Caki2 (cell line): ENCODE results near the gene IDE. TPM values are rescaled to one million over a fixed set of nuclear protein-coding genes. Genes with fewer than 3 reads are reported as not detected.
A peak's percentile ranks its signal among the peaks of the same experiment; 100 is the strongest.
"Not testable (repeated sequence)": the region's sequence is repeated elsewhere in the genome, so short reads cannot be mapped to it uniquely, and the experiment has no call there.

ENCODE experiments used
- DNase-seq: peaks from one replicate; pipeline ENCODE4 v3.0.0-alpha.2; 2015; ENCODE audit warnings: low read depth
- in situ Hi-C: cut with HindIII; loops from 2 replicates; pipeline ENCODE4 v1.10.0; 2016; ENCODE audit warnings: low sequenced_read_pairs, low pct_unique_long_range_greater_than_20kb, mixed read lengths
- total RNA-seq: library from RNA; depleted of rRNA; stranded (reverse); fragments of >200 nt; shearing (Covaris generic); gene quantifications from 2 replicates; pipeline ENCODE4 v1.2.3, GENCODE V29; 2014; ENCODE audit warnings: low replicate concordance

IDE gene
- total RNA-seq, 1 experiment from 2014 or later: 20.5 TPM

DNA sequence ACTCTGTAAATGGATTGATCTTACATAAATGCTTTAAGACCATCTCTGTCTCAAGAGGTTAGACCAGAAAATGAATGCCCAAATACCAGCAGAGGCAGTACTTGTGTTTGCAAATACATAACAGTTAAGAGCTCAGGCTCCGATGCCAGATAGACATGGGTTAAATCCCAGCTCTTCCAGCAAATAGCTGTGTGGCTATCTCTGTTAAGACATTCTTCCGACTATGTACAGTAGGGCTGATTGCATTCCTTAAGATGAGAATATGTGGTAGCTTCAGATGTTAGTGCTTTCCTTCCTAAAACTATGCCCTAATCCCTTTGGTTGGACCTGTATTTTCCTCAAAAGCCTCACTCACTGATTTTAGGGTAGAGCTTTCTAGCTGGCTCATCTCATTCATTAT lies 2.2 kb downstream of the IDE start:
- no peak for DNase-seq
- in situ Hi-C loops: no loop called here

DNA sequence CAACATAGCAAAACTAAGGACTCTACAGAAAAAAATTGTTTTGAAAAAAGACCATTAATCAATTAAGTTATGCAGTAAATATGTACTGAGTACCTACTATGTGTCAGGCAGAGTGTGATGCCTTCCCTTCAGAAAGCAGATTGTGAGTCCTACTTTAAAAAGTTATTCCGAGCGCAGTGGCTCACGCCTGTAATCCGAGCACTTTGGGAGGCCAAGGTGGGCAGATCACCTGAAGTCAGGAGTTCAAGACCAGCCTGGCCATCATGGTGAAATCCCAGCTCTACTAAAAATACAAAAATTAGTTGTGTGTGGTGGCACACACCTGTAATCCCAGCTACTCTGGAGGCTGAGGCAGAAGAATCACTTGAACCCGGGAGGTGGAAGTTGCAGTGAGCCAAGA lies 4.2 kb downstream of the IDE start:
- in situ Hi-C loops: not testable (repeated sequence)

DNA sequence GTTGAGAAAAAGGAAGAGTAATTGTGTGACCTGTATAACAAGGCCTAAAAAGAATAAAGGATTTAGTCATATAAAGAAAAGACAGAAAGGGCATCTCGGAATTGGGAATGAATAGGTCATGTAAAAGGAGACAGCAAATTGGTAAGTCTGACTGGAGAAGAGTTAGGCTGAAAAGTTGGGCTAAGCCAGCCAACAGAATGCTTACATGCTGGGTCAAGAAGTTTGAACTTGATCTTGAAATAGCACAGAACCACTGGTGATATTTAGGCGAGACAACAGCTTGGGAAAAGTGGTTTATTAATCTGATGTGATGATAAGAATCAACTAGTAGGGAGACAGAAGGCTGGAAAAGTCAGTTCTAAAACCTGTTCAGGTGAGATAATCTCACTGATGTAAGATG lies 4.8 kb downstream of the IDE start:
- in situ Hi-C loops: no loop called here

More for the DNA sequence above, 4.2 kb downstream of the IDE start:
- DNase-seq: not testable (repeated sequence)

DNA sequence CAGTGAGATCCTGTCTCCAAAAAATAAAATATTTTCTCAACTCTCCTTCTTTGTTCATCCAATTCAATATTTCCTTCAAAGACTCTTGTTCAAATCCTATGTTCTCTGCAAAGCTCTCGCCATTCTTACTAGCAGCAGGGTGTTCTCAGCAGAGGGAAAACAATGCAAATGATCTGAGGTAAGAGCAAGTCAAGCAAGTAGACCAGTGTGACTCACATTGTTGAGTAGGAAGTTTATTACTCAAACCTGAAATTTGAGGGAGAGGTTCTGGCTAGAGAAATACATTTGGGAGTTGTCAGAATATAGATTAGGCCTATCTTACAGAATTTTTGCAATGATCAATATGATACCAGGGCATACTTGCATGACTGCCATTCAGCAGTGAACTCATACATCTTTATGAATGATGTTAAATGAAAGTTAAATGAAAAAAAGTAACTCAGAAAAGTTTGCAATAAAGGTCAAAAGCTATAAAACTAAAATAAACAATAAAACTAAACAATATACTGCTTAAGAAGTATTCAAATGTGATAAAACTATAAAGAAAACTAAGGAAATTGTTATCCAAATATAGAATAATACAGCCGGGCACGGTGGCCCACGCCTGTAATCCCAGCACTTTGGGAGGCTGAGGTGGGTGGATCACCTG lies 5.8 kb downstream of the IDE start:
- peak; percentile 40 for DNase-seq
- in situ Hi-C loops: no loop called here

More for the DNA sequence above, 4.8 kb downstream of the IDE start:
- DNase-seq: no peak

DNA sequence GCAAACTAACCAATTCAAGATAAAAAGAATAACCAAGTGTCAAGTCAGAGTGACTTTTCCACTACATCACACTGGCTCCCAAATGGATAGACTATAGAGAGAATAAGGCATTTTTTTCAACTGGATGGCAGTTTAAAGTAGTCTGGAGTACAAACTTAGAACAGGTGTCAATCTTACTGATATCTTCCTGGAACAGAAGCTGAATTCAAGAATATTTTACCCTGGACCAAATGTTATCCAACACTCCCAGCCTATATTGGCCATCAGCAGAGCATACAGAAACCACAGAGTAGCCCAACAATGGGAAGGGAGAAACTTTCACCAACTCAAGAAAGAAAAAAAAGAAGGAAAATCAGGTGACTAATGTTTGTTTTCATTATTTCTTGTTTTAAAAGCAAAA lies 11.5 kb downstream of the IDE start:
- in situ Hi-C loops: no loop called here
- no peak for DNase-seq

DNA sequence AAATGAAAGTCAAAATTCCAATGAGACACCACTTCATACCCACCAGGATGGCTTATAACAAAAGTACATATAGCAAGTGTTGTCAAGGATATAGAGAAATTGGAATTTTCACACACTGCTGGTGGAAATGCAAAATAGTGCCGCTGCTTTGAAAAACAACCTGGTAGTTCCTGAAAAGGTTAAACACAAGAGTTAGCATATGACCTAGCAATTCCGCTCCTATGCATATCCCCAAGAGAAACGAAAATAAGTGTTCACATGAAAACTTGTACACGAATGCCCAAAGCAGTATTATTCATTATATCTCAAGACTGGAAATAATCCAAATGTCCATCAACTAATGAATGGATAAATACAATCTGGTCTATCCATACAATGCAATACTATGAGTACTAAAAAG lies 14.8 kb downstream of the IDE start:
- in situ Hi-C loops: no loop called here
- DNase-seq: no peak

DNA sequence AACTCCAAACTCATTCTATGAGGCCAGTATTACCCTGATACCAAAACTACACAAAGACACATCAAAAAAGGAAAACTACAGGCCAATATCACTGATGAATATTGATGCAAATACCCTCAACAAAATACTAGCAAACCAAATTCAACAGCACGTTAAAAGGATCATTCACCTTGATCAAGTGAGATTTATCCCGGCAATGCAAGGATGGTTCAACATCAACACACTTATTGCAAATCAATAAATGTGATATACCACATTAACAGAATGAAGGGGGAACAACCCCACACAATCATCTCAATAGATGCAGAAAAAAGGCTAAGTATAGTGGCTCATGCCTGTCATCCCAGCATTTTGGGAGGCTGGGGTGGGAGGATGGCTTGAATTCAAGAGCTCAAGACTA lies 19.9 kb downstream of the IDE start:
- no peak for DNase-seq
- in situ Hi-C loops: no loop called here

DNA sequence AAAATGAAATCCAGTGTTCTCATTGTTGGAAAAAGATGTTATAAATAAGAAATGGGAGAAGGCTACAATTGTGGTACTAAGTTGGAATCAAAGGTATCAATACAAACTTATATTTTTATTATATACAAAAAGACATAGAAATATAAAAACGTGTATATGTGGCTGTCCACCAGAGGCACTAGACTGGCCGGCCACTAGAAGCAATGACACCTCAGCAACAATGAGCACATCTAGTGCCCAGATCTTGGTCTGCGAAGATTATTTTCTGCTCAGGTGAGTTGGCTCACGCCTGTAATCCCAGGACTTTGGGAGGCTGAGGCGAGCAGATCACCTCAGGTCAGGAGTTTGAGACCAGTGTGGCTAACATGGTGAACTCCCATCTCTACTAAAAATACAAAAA lies 21.6 kb downstream of the IDE start:
- in situ Hi-C loops: no loop called here
- DNase-seq: no peak

DNA sequence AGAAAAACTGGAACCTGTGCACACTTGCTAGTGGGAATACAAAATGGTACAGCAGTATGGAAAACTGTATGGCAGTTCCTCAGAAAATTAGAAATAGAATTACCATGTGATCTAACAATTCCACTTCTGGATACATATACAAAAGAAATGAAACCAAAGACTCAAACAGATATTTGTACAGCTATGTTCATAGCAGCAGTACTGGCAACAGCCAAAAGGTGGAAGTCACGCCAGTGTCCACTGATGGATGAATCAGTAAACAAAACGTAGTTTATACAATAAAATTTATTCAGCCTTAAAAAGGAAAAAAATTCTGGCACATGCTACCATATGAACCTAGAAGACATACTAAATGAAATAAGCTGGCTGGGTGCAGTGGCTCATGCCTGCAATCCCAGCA lies 23.0 kb downstream of the IDE start:
- no peak for DNase-seq
- in situ Hi-C loops: no loop called here

DNA sequence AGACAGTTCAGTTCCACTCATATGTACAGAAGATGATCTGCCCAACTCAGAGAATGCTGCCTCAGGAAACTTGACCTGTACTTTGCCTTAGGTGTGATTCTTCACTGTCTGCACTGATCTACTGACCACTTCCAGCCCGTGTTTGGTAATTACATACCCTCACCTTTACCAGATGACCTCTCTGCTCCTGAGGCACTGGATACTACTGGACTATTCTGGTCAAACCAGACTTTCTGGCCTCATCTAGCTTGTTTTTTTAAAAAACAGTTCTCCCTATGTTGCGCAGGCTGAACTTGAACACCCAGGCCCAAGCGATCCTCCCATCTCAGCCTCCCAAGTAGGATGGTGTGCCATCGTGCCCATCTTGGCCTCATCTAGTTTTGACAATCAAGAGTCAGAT lies 26.2 kb downstream of the IDE start:
- DNase-seq: no peak
- in situ Hi-C loops: no loop called here

DNA sequence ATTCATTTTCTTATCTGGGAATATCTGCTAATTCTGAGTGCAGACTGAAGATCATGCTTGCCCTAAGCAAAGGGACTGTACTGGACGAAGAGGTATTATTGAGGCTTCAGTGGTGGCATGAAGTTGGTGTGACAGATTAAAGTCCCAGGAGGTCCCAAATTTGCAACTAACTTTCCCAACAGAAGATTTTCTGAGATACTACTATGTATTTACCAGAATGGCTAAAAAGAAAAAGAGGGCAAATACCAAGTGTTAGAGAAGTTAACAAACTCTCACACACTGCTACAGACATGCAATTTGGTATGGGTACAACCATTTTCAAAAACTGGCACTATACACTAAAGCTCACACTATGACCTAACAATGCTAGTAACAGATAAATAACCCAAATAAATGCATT lies 28.3 kb downstream of the IDE start:
- no peak for DNase-seq
- in situ Hi-C loops: no loop called here

DNA sequence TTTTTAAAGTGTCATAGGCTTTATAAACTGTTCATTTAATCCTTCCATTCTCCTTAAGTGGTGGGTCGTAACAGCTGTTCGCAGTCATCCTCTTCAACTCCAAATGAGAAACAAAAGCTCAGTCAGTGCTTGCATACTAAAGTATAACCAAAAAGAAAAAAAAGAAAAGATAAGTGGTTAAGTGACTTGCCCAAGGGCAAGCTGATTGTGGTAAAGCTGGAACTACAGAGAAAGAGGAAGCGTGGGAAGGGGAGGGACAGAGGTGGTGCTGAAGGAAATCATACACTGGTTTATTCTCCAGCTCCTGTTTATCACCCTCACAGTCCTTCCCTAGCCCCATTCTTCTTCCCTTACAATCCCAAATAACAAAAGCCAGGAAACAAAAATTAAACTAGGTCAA lies 29.6 kb downstream of the IDE start:
- in situ Hi-C loops: no loop called here
- no peak for DNase-seq

DNA sequence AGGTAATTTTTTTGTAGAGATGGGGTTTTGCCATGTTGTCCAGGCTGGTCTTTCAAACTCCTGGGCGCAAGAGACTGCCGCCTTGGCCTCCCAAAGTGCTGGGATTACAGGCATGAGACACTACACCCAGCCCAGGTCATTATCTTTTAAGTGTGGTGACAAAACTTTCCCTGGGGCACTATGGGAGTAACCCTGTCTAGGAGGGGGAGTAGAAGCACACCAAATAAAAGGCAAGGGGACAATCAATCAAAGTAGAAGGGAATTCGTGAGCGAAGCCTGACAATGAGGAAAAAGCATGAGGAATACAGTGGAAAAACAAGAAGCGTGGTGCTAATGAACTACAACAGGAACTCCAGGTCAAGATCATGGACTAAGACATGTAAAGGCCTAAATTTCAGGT lies 31.4 kb downstream of the IDE start:
- in situ Hi-C loops: no loop called here

DNA sequence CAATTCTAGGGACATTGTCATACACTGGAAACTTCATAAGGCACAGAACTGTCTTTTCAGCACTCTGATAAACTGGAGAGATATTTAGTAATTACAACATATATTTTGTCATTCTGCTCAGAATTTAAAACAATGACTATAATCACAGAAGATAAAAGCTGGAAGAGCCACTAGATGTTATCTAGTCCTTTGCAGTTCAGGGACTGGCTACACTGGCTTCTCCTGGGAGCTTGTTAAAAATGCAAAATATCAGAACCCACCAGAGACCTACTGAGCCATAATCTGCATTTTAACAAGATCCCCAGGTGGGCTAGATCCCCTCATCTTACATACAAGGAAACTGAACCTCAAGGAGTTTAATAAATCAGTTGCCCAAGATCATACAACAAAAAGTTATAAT lies 32.3 kb downstream of the IDE start:
- DNase-seq: no peak
- in situ Hi-C loops: no loop called here

More for the DNA sequence above, 31.4 kb downstream of the IDE start:
- no peak for DNase-seq

DNA sequence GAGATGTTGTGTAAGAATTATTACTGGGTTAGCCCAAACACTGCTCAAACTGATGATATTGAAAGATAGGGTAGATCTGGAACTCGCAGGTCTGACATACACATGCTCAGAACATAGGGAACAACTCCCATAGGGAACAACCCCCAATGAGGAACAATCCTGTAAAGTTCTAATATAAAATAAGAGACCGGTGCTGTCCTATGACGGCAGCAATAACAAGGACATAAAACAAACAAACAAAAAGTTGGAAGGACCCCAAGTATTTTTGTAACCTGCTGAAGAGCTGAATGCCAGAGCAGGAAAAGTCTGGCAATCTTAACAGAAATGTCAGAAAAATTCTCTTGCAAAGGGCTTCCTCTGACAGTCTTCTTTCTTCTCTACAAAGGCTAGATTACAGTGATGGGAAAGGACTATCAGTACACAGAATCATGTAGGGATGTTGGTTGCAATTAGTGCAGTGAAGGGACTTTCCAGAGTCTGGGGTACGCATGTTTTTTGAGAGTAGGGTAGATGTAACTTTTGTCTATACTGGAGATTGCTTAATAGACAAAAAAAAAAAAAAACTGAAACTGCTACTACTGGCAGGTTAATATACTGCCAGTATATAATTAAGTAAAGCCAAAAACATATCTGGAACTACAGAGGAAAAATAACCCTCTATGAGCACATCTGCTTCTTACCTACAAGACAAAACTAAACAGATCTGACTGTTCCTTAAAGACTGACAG lies 35.5 kb downstream of the IDE start:
- in situ Hi-C loops: no loop called here
- DNase-seq: no peak

DNA sequence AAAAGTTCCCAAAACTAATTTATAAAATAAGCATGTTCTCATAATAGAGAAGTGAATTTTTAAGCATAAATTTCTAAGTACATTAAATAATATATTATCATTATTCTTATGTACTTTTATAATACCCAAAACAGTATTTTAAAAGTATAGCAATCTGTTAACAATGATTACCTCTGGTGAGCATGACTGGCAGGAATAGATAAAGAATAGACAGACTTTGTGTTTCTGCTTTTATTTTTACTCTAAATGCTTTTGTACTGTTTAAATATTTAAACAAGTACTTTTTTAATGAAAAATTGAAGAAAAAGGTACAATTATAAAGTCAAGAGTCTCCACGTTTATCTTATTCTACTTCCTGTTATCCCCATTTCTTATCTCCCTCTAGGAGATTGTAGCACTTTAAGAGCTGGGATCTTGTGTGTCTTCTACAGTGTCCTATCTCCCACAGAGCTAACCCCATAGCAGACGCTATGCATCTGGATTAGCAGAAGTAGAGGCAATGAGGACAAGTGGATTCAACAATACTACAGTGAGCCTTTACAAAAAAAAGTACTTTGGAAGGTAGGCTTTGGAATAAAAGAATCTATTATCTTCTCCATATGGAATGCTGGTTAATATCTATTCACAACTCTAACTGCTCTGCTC lies 42.9 kb downstream of the IDE start:
- DNase-seq: no peak
- in situ Hi-C loops: no loop called here

DNA sequence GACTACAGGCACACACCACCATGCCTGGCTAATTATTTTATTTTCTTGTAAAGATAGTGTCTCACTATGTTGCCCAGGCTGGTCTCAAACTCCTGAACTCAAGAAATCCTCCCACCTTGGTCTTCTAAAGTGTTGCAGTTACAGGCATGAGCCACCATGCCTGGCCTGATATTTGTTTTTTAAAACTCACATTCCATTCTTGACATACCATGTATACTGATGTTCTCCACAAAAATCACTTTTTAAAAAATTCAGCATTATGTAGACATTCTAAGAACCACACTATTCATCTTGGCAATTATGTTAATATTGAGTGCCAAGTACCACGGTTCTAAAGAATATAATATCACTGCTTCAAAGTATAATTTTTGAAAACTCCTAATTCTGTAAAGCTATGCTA lies 43.5 kb downstream of the IDE start:
- DNase-seq: no peak
- in situ Hi-C loops: no loop called here

DNA sequence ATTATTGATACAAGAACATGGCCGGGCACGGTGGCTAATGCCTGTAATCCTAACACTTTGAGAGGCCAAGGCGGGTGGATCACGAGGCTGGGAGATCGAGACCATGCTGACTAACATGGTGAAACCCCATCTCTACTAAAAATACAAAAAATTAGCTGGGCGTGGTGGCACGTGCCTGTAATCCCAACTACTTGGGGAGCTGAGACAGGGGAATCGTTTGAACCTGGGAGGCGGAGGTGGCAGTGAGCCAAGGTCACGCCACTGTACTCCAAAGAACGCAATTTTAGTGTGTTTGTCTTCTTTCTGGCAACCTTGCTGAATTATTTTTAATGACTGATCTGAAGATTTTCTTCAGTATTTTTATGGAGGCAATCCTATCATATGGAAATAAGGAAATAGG lies 46.2 kb downstream of the IDE start:
- in situ Hi-C loops: no loop called here
- no peak for DNase-seq

DNA sequence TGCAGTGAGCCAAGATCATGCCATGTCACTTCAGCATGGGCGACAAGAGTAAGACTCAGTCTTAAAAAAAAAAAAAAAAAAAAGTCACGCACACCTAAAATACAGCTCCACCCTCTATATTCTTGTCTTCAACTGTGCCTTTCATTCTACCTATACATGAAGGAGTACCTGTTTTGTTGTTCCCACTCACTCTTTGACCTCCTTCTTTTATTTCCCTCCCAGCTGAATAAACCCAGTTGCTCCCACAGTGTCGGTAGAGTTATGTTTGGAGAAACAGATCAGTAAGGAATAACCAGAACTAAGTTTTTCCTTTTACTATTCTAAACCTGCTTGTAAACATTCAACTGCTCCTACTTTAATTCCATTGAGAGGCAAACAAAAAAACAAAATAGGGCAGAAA lies 50.3 kb downstream of the IDE start:
- in situ Hi-C loops: no loop called here
- no peak for DNase-seq
